GM12878 (cell line): ENCODE data around the gene UQCR11. TPM values are rescaled to one million over a fixed set of nuclear protein-coding genes. Genes with fewer than 3 reads are reported as not detected.

Experiments used
- ATAC-seq: fragments of 200-7000 bp; cut with Tn5 transposase; 3 replicates; pipeline ENCODE4 v1.9.1; 2020; ENCODE audit warnings: mild to moderate bottlenecking, moderate library complexity
- BruUV-seq: library from RNA; stranded (reverse); fragments of 400-500 nt; replicated peaks from 2 replicates; lab custom pipeline; 2021; lab: Mats Ljungman, UMichigan
- CTCF ChIA-PET: fragments of 300-600 bp; sonication (Branson Sonifier 250); formaldehyde crosslinking; extraction: SDS; loops from one replicate; lab custom pipeline; 2021; ENCODE audit warnings: inconsistent platforms; lab: Yijun Ruan, JAX
- POLR2A ChIA-PET: fragments of 350-600 bp; formaldehyde crosslinking; extraction: SDS; loops from one replicate; lab custom pipeline; 2021; ENCODE audit warnings: inconsistent platforms; lab: Charles Lee
- RAD21 ChIA-PET: fragments of 300-600 bp; sonication (Branson Sonifier 250); formaldehyde crosslinking; loops from one replicate; lab custom pipeline; 2023; ENCODE audit warnings: antibody characterized with exemption; ENCODE audit not compliant: unreplicated experiment; lab: Charles Lee
- SMC1A ChIA-PET: fragments of 300-600 bp; sonication (Branson Sonifier 250); formaldehyde crosslinking; loops from one replicate; lab custom pipeline; 2023; ENCODE audit not compliant: unreplicated experiment, uncharacterized antibody; lab: Charles Lee
- DNase-seq: peaks from one replicate; pipeline ENCODE4 v3.0.0-alpha.2; 2011; ENCODE audit warnings: low read depth, low spot score
- FAIRE-seq: peaks from 3 replicates; lab custom pipeline; 2011; peaks lifted over from hg19 to GRCh38; lab: Jason Lieb, UNC
- H2AFZ ChIP-seq: 2 replicates; pipeline ENCODE4 v1.6.0; 2011; ENCODE audit warnings: low read depth, low read length, control low read depth; ENCODE audit not compliant: control insufficient read depth
- H3K27ac ChIP-seq: 2 replicates; pipeline ENCODE4 v1.5.1; 2011; ENCODE audit warnings: control low read depth; ENCODE audit not compliant: control insufficient read depth, insufficient read depth
- H3K27me3 ChIP-seq, 2 experiments: replicated peaks in 1 of 2; 2 replicates each; pipeline versions ENCODE4 v1.6.0 to v1.6.1; 2011; ENCODE audit warnings: low read length in 1 of 2; ENCODE audit not compliant: control insufficient read depth in 2 of 2, insufficient read depth in 2 of 2
- H3K36me3 ChIP-seq, 2 experiments: 2 replicates each; pipeline ENCODE4 v1.5.1; 2011; ENCODE audit warnings: low read length in 1 of 2; ENCODE audit not compliant: control insufficient read depth in 2 of 2, insufficient read depth in 2 of 2
- H3K4me1 ChIP-seq: 2 replicates; pipeline ENCODE4 v1.6.1; 2011; ENCODE audit warnings: mild to moderate bottlenecking, low read length, moderate library complexity, mixed read lengths; ENCODE audit not compliant: control insufficient read depth, insufficient read depth
- H3K4me2 ChIP-seq: 2 replicates; pipeline ENCODE4 v1.6.0; 2011; ENCODE audit warnings: control low read depth; ENCODE audit not compliant: control insufficient read depth, insufficient read depth
- H3K4me3 ChIP-seq: fragments of 200-600 bp; sonication (generic); 2 replicates; pipeline ENCODE4 v1.5.1; 2016
- H3K79me2 ChIP-seq: 2 replicates; pipeline ENCODE4 v1.6.0; 2011; ENCODE audit warnings: low read length; ENCODE audit not compliant: control insufficient read depth, insufficient read depth
- H3K9ac ChIP-seq: 2 replicates; pipeline ENCODE4 v1.8.0; 2011; ENCODE audit warnings: low read length, control low read depth, mixed read lengths; ENCODE audit not compliant: control insufficient read depth, insufficient read depth
- H3K9me3 ChIP-seq: replicated peaks from 3 replicates; pipeline ENCODE4 v1.5.1; 2011; ENCODE audit warnings: mild to moderate bottlenecking, low read length; ENCODE audit not compliant: control insufficient read depth, insufficient read depth
- H4K20me1 ChIP-seq: 2 replicates; pipeline ENCODE4 v1.6.0; 2011; ENCODE audit not compliant: control insufficient read depth, insufficient read depth
- BHLHE40 ChIP-seq, 2 experiments: fragments of 450-650 bp in 1 of 2; IDR thresholded peaks; 2 replicates each; pipeline ENCODE4 v1.6.1; 2011 to 2017; ENCODE audit warnings: low read depth in 2 of 2, borderline replicate concordance in 1 of 2, improper control_type of control experiment in 1 of 2, low read length in 1 of 2, mild to moderate bottlenecking in 1 of 2
- GATAD2B ChIP-seq: fragments of 450-650 bp; conservative IDR thresholded peaks from 2 replicates; pipeline ENCODE4 v1.6.1; 2017; ENCODE audit warnings: low read depth, mild to moderate bottlenecking, moderate library complexity
- HDGF ChIP-seq: fragments of 450-650 bp; IDR thresholded peaks from 2 replicates; pipeline ENCODE4 v1.6.1; 2016; ENCODE audit warnings: antibody characterized with exemption
- IKZF1 ChIP-seq: fragments of 450-650 bp; conservative IDR thresholded peaks from 2 replicates; pipeline ENCODE4 v1.6.1; 2017; ENCODE audit warnings: antibody characterized with exemption, mild to moderate bottlenecking
- NR2C1 ChIP-seq: fragments of 450-650 bp; IDR thresholded peaks from 2 replicates; pipeline ENCODE4 v1.6.1; 2017; ENCODE audit warnings: antibody characterized with exemption, mild to moderate bottlenecking, moderate library complexity
- NR2C2 ChIP-seq: IDR thresholded peaks from 2 replicates; pipeline ENCODE4 v1.6.1; 2011; ENCODE audit warnings: borderline replicate concordance, low read depth; ENCODE audit not compliant: control insufficient read depth, insufficient read length
- POLR2A ChIP-seq: IDR thresholded peaks from 2 replicates; pipeline ENCODE4 v1.6.1; 2011; ENCODE audit warnings: low read depth, mild to moderate bottlenecking, low read length
- POLR2AphosphoS2 ChIP-seq: IDR thresholded peaks from 2 replicates; pipeline ENCODE4 v1.6.1; 2011; ENCODE audit warnings: low read depth, mild to moderate bottlenecking, low read length, improper control_type of control experiment, moderate library complexity
- ZBTB33 ChIP-seq: fragments of 450-650 bp; IDR thresholded peaks from 2 replicates; pipeline ENCODE4 v1.6.1; 2017; ENCODE audit warnings: mild to moderate bottlenecking
- ZNF24 ChIP-seq: fragments of 450-650 bp; IDR thresholded peaks from 2 replicates; pipeline ENCODE4 v1.6.1; 2017; ENCODE audit warnings: antibody characterized with exemption, mild to moderate bottlenecking
- ZNF274 ChIP-seq: IDR thresholded peaks from one replicate; pipeline ENCODE4 v1.8.0; 2011; ENCODE audit not compliant: insufficient read length, insufficient read depth
- WGBS: methylation state at CpG from one replicate; pipeline ENCODE4 v1.1.6; 2016; ENCODE audit warnings: low lambda C conversion rate; ENCODE audit not compliant: insufficient replicate concordance, insufficient coverage; ENCODE audit errors: missing lambda C conversion rate; 5-methylcytosine and 5-hydroxymethylcytosine counted together
- in situ Hi-C: fragments of 300-500 bp; cut with MboI; formaldehyde crosslinking; loops from 9 replicates; pipeline ENCODE4 v1.14.3; 2018; ENCODE audit warnings: mixed read lengths
- intact Hi-C: fragments of 100-400 bp; cut with micrococcal nuclease; formaldehyde crosslinking; loops from one replicate; pipeline ENCODE4 v1.14.2; 2022; ENCODE audit not compliant: unreplicated experiment
- polyA plus RNA-seq, 11 experiments: library from polyadenylated mRNA; depleted of rRNA in 4 of 11; unstranded in 6 of 11; stranded (reverse) in 5 of 11; fragments of >200 nt; fragmentation: Nextera tagmentation in 4 of 11; fragmentation: Illumina TruSeq in 1 of 11; extraction: Ambion mirVana in 4 of 11; extraction: Trizol in 1 of 11; gene quantifications; 1 replicate in 1 of 11; 2 replicates in 10 of 11; pipeline versions ENCODE4 v1.2.1 to v1.2.3, GENCODE V29; 2011 to 2016; ENCODE audit warnings: inconsistent platforms in 2 of 11, missing spikeins in 2 of 11, low read depth in 1 of 11
- total RNA-seq, 4 experiments: library from RNA; depleted of rRNA in 3 of 4; stranded (reverse); fragments of >200 nt in 3 of 4; fragmentation: Illumina TruSeq in 1 of 4; extraction: Trizol in 1 of 4; gene quantifications; 2 replicates each; pipeline versions ENCODE4 v1.2.1 to v1.2.3, GENCODE V29; 2013 to 2021

Gene UQCR11
- total and polyA plus RNA-seq, 10 of the 15 experiments (the other 5 are each of a cell fraction or from before 2014, with no cell fraction given): 28.6 to 586 (median 193) TPM

GRCh38 chr19:1647501-1648458, 42.5 kb upstream of the UQCR11 start (continued):
- TF ChIP-seq BHLHE40 (IDR thresholded peaks at IDR 0.05; ENCODE audit: borderline replicate concordance in 1 of 2, low read depth in 2 of 2, low read length in 1 of 2): peak in 1 of 2 experiments; percentile 22; a peak in 1 of 4 replicates
- 0 out of 2 replicates have a peak, but pooled peaks have one; percentile 28 for TF ChIP-seq GATAD2B
- no peak for TF ChIP-seq NR2C2
- peak; percentile 52; the same call in 1 of the 2 replicates for TF ChIP-seq HDGF
- 0 out of 2 replicates have a peak, but pooled peaks have one; percentile 19 for TF ChIP-seq POLR2AphosphoS2
- TF ChIP-seq IKZF1: peak; percentile 41; the same call in 1 of the 2 replicates

GRCh38 chr19:1646659-1647453, 41.6 kb upstream of the UQCR11 start:
- no peaks in the 10 kb centered on the region for H3K27me3 ChIP-seq
- H2AFZ ChIP-seq: no peak overlapping the region
- in situ Hi-C loops: loop anchor here (5.0 kb wide), 1 partner anchor 40 kb away; the partner anchor contains the start of gene UQCR11
- ChIA-PET CTCF (interaction anchor here (1.1 kb wide), 1 partner anchor 16 kb away, joined by 3 read pairs; no protein-coding TSS in a partner anchor), POLR2A (interaction anchor here (0.5 to 0.6 kb wide), 2 partner anchors 20 to 48 kb away, joined by 3 to 6 read pairs; no protein-coding TSS in a partner anchor), SMC1A (interaction anchor here (1.1 kb wide), 2 partner anchors 22 to 26 kb away, joined by 3 read pairs; no protein-coding TSS in a partner anchor), RAD21 (interaction anchor here (1.1 kb wide), 1 partner anchor 20 kb away, joined by 5 read pairs; no protein-coding TSS in a partner anchor)
- peaks cover 58% of the 10 kb centered on the region for H3K79me2 ChIP-seq
- no peaks in the 10 kb centered on the region; the same call in 1 of the 2 replicates for H4K20me1 ChIP-seq
- intact Hi-C loops: loop anchor here (5.0 kb wide), 1 partner anchor 40 kb away; the partner anchor contains the start of gene UQCR11
- 44% methylated on average over 29 of the region's 29 CpGs for WGBS
- H3K9me3 ChIP-seq: no peaks in the 10 kb centered on the region
- peaks cover 25% of the 10 kb centered on the region for H3K4me1 ChIP-seq
- peak; percentile 13 for FAIRE-seq
- H3K9ac ChIP-seq: peak overlapping the region; percentile 76
- no peak for ATAC-seq
- H3K4me3 ChIP-seq: peak overlapping the region; percentile 91
- TF ChIP-seq ZNF24: no peak
- no peak for TF ChIP-seq ZBTB33
- TF ChIP-seq POLR2A: peak; percentile 40
- TF ChIP-seq NR2C1: no peak
- TF ChIP-seq ZNF274: no peak
- H3K36me3 ChIP-seq: peaks cover 8 to 22% of the 10 kb centered on the region in 2 experiments
- peak overlapping the region; percentile 83 for H3K4me2 ChIP-seq
- H3K27ac ChIP-seq: peak overlapping the region; percentile 90
- DNase-seq: no peak
- BruUV-seq: no TSS peak
